HAP-1 (cell line): ENCODE results near the gene CLCN6.

Experiments
- DNase-seq, 2 experiments: peaks; one replicate each; pipeline ENCODE4 v3.0.0-alpha.2; 2016 to 2020; ENCODE audit warnings: low spot score in 2 of 2
- H3K27me3 ChIP-seq: fragments of 250-450 bp; sonication (Bioruptor Pico); 2 replicates; pipeline ENCODE4 v1.5.1; 2020; ENCODE audit warnings: low read depth, mild to moderate bottlenecking, moderate library complexity
- H3K36me3 ChIP-seq: fragments of 250-450 bp; sonication (Bioruptor Pico); replicated peaks from 2 replicates; pipeline ENCODE4 v1.5.1; 2020; ENCODE audit warnings: mild to moderate bottlenecking
- H3K4me1 ChIP-seq: fragments of 250-450 bp; sonication (Bioruptor Pico); 2 replicates; pipeline ENCODE4 v1.5.1; 2020; ENCODE audit warnings: mild to moderate bottlenecking
- H3K4me3 ChIP-seq: fragments of 250-450 bp; sonication (Bioruptor Pico); 2 replicates; pipeline ENCODE4 v1.5.1; 2020; ENCODE audit warnings: mild to moderate bottlenecking, moderate library complexity
- H3K9me3 ChIP-seq: fragments of 250-450 bp; sonication (Bioruptor Pico); 2 replicates; pipeline ENCODE4 v1.5.1; 2020; ENCODE audit warnings: mild to moderate bottlenecking, moderate library complexity
- in situ Hi-C: fragments of 300-500 bp; cut with MboI; formaldehyde crosslinking; loops from 3 replicates; pipeline ENCODE4 v1.14.3; 2020; ENCODE audit warnings: low sequenced_read_pairs, inconsistent platforms, mixed read lengths

The CLCN6 gene

DNA sequence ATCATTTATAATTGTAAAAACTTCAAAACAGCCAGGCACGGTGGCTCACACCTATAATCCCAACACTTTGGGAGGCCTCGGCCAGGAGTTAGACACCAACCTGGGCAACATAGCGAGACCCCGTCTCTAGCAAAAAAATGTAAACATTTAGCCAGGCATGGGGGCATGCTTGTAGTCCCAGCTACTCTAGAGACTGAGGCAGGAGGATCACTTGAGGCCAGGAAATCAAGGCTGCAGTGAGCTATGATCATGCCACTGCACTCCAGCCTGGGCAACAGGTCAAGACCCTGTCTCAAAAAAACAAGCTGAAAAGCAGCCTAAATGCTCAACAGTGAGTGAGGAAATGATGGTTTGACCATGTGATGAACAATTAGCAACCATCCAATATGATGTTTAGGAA lies 36.7 kb upstream of the CLCN6 start:
- in situ Hi-C loops: no loop called here
- Histone ChIP-seq H3K4me1 (no peaks in the 10 kb centered on the region), H3K9me3 (no peaks in the 10 kb centered on the region), H3K4me3 (no peak overlapping the region), H3K27me3 (no peaks in the 10 kb centered on the region), H3K36me3 (no peaks in the 10 kb centered on the region)
- DNase-seq: no peak

- H3K36me3 ChIP-seq: no peaks in the 10 kb centered on the region
- no peak for DNase-seq
- no peak overlapping the region for H3K4me3 ChIP-seq
- no peaks in the 10 kb centered on the region for H3K9me3 ChIP-seq
- H3K4me1 ChIP-seq: no peaks in the 10 kb centered on the region
- H3K27me3 ChIP-seq: no peaks in the 10 kb centered on the region
- in situ Hi-C loops: no loop called here
These were observed 36.0 kb upstream of the CLCN6 start for GRCh38 chr1:11770011-11770410.

GRCh38 chr1:11771481-11772043 lies 34.4 kb upstream of the CLCN6 start:
- no peak for DNase-seq
- no peaks in the 10 kb centered on the region for H3K27me3 ChIP-seq
- no peaks in the 10 kb centered on the region for H3K4me1 ChIP-seq
- H3K4me3 ChIP-seq: no peak overlapping the region
- in situ Hi-C loops: no loop called here
- no peaks in the 10 kb centered on the region for H3K36me3 ChIP-seq
- H3K9me3 ChIP-seq: no peaks in the 10 kb centered on the region

- no peak for DNase-seq
- in situ Hi-C loops: no loop called here
- no peaks in the 10 kb centered on the region for H3K27me3 ChIP-seq
- H3K4me3 ChIP-seq: no peak overlapping the region
- no peaks in the 10 kb centered on the region for H3K4me1 ChIP-seq
- no peaks in the 10 kb centered on the region for H3K36me3 ChIP-seq
- no peaks in the 10 kb centered on the region for H3K9me3 ChIP-seq
These were observed 33.5 kb upstream of the CLCN6 start for GRCh38 chr1:11772458-11772857.

DNA sequence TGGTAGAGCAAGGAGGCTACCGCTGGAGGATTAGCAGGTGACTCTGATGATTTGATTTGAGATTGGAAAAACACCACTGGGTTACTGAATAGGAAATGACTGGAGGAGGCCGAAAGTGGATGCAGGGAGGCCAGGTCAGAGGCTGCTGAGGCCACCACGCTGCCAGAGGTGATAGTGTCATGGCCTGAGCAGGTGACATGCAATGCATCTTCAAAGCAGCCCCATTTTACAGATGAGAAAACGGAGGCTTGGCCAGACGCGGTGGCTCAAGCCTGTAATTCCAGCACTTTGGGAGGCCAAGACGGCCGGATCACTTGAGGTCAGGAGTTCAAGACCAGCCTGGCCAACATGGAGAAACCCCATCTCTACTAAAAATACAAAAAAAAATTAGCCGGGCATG lies 31.2 kb upstream of the CLCN6 start:
- no peaks in the 10 kb centered on the region for H3K4me1 ChIP-seq
- in situ Hi-C loops: no loop called here
- no peaks in the 10 kb centered on the region for H3K27me3 ChIP-seq
- no peaks in the 10 kb centered on the region for H3K9me3 ChIP-seq
- DNase-seq: no peak
- H3K36me3 ChIP-seq: no peaks in the 10 kb centered on the region
- H3K4me3 ChIP-seq: no peak overlapping the region

DNA sequence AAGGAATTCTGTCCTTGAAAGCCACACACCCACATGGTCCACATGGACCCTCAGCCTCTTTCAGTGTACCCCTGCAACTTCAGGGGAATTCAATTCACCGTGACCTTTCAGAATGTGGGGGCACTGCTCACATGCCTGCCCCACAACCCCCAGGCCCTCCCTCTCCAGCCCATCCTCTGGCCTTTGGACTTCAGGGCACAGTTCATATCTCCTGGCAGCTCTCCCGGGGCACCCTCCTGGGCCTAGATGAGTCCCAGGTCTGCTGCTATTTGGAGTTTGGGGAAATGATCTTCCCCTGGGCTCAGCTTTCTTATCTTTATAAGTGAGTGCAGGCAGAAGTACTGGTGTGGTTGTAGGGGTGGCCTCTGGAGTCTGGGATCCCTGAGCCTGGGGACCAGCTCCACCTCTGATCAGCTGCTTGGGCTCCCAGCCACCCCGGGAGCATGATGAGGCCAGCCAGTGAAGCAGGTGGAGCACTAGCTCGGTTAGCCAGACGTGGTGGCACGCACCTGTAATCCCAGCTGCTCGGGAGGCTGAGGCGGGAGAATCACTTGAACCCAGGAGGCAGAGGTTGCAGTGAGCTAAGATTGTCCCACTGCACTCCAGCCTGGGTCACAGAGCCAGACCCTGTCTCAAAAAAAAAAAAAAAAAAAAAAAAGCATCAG lies 28.2 kb upstream of the CLCN6 start:
- Histone ChIP-seq H3K27me3 (no peaks in the 10 kb centered on the region), H3K36me3 (no peaks in the 10 kb centered on the region), H3K9me3 (no peaks in the 10 kb centered on the region), H3K4me1 (no peaks in the 10 kb centered on the region), H3K4me3 (no peak overlapping the region)
- DNase-seq: no peak
- in situ Hi-C loops: no loop called here

DNA sequence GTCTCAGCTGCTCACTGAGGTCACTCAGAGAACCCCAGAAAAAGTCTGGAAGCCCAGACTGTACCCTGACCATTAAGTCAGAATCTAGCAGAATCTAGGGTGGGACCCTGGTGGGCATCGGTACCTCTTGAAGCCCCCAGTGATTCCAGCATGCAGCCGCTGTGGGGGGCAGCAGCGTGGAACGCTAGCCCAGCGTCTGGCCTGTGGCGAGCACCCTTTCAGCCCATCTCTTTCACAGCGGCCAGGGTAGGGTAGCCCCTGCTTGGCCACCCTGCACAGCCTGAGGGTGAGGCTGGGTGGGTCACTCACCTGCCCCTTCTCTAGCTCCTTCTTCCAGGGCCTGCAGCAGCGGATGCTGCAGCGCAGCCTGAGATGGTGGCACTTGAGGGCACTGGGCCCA lies 27.7 kb upstream of the CLCN6 start:
- Histone ChIP-seq H3K4me1 (no peaks in the 10 kb centered on the region), H3K36me3 (no peaks in the 10 kb centered on the region), H3K27me3 (no peaks in the 10 kb centered on the region), H3K4me3 (no peak overlapping the region), H3K9me3 (no peaks in the 10 kb centered on the region)
- DNase-seq: no peak
- in situ Hi-C loops: no loop called here

DNA sequence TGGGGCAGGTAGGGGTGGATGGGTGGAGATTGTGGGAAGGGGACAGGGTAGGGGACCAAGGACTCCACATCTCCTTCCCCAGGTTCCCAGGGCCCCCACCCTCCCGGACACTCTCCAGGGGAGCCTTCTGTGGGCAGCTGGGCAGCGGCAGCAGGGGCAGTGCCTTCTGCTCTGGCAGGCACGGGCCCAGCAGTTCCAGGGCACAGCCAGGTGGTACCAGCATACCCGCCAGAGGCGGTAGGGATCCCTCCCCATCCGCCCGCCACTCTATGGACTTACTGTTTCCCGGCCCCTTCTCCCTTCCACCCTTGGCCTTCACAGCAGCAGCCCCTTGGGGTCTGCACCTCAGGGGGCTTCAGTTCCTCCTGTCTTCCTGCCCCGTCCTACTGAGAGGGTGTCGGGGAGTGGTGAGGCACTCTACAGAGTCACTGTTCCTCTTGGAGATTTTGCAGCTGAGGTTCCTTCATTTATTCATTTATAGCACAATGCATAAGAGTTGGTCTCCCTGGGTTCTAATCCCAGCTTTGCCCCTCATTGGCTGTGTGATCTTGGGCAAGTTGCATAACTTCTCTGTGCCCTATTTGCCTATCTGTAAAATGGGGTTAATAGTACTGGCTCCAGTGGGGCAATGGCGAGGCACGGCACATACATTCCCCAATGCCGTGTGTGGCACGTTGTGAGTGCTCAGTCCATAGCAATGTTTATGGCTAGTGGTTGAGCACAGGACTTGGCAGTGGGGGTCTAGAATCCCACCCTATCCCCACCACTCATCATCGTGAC lies 27.0 kb upstream of the CLCN6 start:
- DNase-seq: no peak
- no peaks in the 10 kb centered on the region for H3K9me3 ChIP-seq
- H3K4me3 ChIP-seq: no peak overlapping the region
- H3K27me3 ChIP-seq: no peaks in the 10 kb centered on the region
- no peaks in the 10 kb centered on the region for H3K36me3 ChIP-seq
- in situ Hi-C loops: no loop called here
- H3K4me1 ChIP-seq: no peaks in the 10 kb centered on the region

- H3K4me1 ChIP-seq: no peaks in the 10 kb centered on the region
- DNase-seq: no peak
- in situ Hi-C loops: no loop called here
These were observed 26.1 kb upstream of the CLCN6 start for GRCh38 chr1:11779715-11780379.

GRCh38 chr1:11780380-11781147 lies 25.4 kb upstream of the CLCN6 start:
- Histone ChIP-seq H3K9me3 (no peaks in the 10 kb centered on the region), H3K36me3 (no peaks in the 10 kb centered on the region)
- in situ Hi-C loops: no loop called here

More at GRCh38 chr1:11779715-11780379, 26.1 kb upstream of the CLCN6 start:
- Histone ChIP-seq H3K4me3 (no peak overlapping the region), H3K36me3 (no peaks in the 10 kb centered on the region), H3K9me3 (no peaks in the 10 kb centered on the region), H3K27me3 (no peaks in the 10 kb centered on the region)

GRCh38 chr1:11781297-11781696 lies 24.7 kb upstream of the CLCN6 start:
- H3K4me3 ChIP-seq: no peak overlapping the region
- H3K27me3 ChIP-seq: no peaks in the 10 kb centered on the region
- H3K4me1 ChIP-seq: no peaks in the 10 kb centered on the region
- no peaks in the 10 kb centered on the region for H3K36me3 ChIP-seq
- no peak for DNase-seq
- in situ Hi-C loops: no loop called here
- no peaks in the 10 kb centered on the region for H3K9me3 ChIP-seq

More at GRCh38 chr1:11780380-11781147, 25.4 kb upstream of the CLCN6 start:
- DNase-seq: no peak
- Histone ChIP-seq H3K4me1 (no peaks in the 10 kb centered on the region), H3K27me3 (no peaks in the 10 kb centered on the region), H3K4me3 (no peak overlapping the region)

GRCh38 chr1:11782127-11782708 lies 23.8 kb upstream of the CLCN6 start:
- Histone ChIP-seq H3K4me3 (no peak overlapping the region), H3K27me3 (no peaks in the 10 kb centered on the region), H3K36me3 (no peaks in the 10 kb centered on the region), H3K4me1 (no peaks in the 10 kb centered on the region; the same call in 1 of the 2 replicates), H3K9me3 (no peaks in the 10 kb centered on the region)
- in situ Hi-C loops: no loop called here
- no peak for DNase-seq

DNA sequence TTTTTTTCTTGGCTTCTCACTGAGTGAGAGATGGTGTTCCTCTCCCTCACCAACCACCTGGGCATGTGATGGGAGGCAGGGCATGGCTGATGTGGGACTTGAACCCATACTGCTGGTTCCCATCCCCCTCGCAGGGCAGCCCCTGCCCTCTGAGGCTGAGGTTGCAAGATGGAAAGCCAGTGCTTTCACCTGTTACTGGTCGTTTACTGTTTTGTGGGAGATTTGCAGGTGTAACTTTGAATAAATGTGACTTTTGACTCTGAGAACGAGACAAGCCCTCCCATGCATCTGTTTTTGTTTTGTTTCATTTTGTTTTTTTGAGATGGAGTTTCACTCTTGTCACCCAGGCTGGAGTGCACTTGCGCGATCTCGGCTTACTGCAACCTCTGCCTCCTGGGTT lies 22.4 kb upstream of the CLCN6 start:
- in situ Hi-C loops: no loop called here
- H3K4me1 ChIP-seq: peaks cover 2% of the 10 kb centered on the region; the same call in 1 of the 2 replicates
- H3K36me3 ChIP-seq: no peaks in the 10 kb centered on the region
- no peaks in the 10 kb centered on the region for H3K9me3 ChIP-seq
- H3K4me3 ChIP-seq: no peak overlapping the region
- DNase-seq: no peak
- no peaks in the 10 kb centered on the region for H3K27me3 ChIP-seq
